HG02884 (cell line): ENCODE measurements around the gene ADAM30.
"Not testable (repeated sequence)": the region's sequence is repeated elsewhere in the genome, so short reads cannot be mapped to it uniquely, and the experiment has no call there.

Experiments used
- ATAC-seq: cut with Tn5 transposase; IDR thresholded peaks from one replicate; pipeline ENCODE4 v1.9.1; 2021; ENCODE audit warnings: mild to moderate bottlenecking, moderate library complexity; ENCODE audit not compliant: unreplicated experiment

The ADAM30 gene

GRCh38 chr1:119879510-119880434 is 16.5 kb downstream of the ADAM30 start:
- ATAC-seq = no peak

- no peak for ATAC-seq
These were observed 18.1 kb downstream of the ADAM30 start for GRCh38 chr1:119878171-119878570.

GRCh38 chr1:119874186-119874585 is 22.1 kb downstream of the ADAM30 start:
- no peak for ATAC-seq

GRCh38 chr1:119873135-119874015 is 22.9 kb downstream of the ADAM30 start:
- no peak for ATAC-seq

- no peak for ATAC-seq
These were observed 24.4 kb downstream of the ADAM30 start for GRCh38 chr1:119871881-119872280.

- ATAC-seq = no peak
These were observed 25.3 kb downstream of the ADAM30 start for GRCh38 chr1:119870917-119871596.

- no peak for ATAC-seq
These were observed 26.3 kb downstream of the ADAM30 start for GRCh38 chr1:119869995-119870394.

GRCh38 chr1:119868176-119868575 is 28.1 kb downstream of the ADAM30 start:
- no peak for ATAC-seq

- ATAC-seq = no peak
These were observed 29.9 kb downstream of the ADAM30 start for GRCh38 chr1:119866451-119866850.

GRCh38 chr1:119865627-119866026 is 30.7 kb downstream of the ADAM30 start:
- ATAC-seq = no peak

GRCh38 chr1:119862276-119862675 is 34.0 kb downstream of the ADAM30 start:
- no peak for ATAC-seq

GRCh38 chr1:119861547-119861946 is 34.8 kb downstream of the ADAM30 start:
- ATAC-seq = no peak

GRCh38 chr1:119859647-119860046 is 36.7 kb downstream of the ADAM30 start:
- no peak for ATAC-seq

GRCh38 chr1:119858556-119859214 is 37.6 kb downstream of the ADAM30 start:
- ATAC-seq = not testable (repeated sequence)

- no peak for ATAC-seq
These were observed 38.2 kb downstream of the ADAM30 start for GRCh38 chr1:119858126-119858525.

- no peak for ATAC-seq
These were observed 43.2 kb downstream of the ADAM30 start for GRCh38 chr1:119853155-119853554.

GRCh38 chr1:119844206-119844605 is 52.1 kb downstream of the ADAM30 start:
- not testable (repeated sequence) for ATAC-seq
